Heart right ventricle (tissue), 16 donors: ENCODE measurements around the gene C5orf47. TPM values are rescaled to one million over a fixed set of nuclear protein-coding genes. Genes with fewer than 3 reads are reported as not detected.

ENCODE experiments used
- ATAC-seq, 8 donors: fragments of 200-7000 bp; cut with Tn5 transposase; one replicate each; pipeline ENCODE4 v1.9.1; 2020; ENCODE audit warnings: mild to moderate bottlenecking in 8 of 8, moderate library complexity in 8 of 8, moderate number of reproducible peaks in 1 of 8
- DNase-seq, 2 donors: peaks; one replicate each; pipeline ENCODE4 v3.0.0-alpha.2; 2020
- H3K27ac ChIP-seq, 10 donors: fragments of 200-600 bp; sonication (generic) in 2 of 10; one replicate each; pipeline versions ENCODE4 v1.5.0 to v1.8.0; 2020 to 2022; ENCODE audit warnings: mild to moderate bottlenecking in 3 of 10
- H3K27me3 ChIP-seq, 7 donors: fragments of 200-600 bp; one replicate each; pipeline ENCODE4 v1.8.0; 2021 to 2022; ENCODE audit warnings: mild to moderate bottlenecking in 2 of 7
- H3K36me3 ChIP-seq, 9 donors: fragments of 200-600 bp; sonication (generic) in 1 of 9; one replicate each; pipeline versions ENCODE4 v1.5.0 to v1.8.0; 2020 to 2022; ENCODE audit warnings: mild to moderate bottlenecking in 2 of 9
- H3K4me1 ChIP-seq, 9 donors: fragments of 200-600 bp; sonication (generic) in 1 of 9; one replicate each; pipeline versions ENCODE4 v1.5.0 to v1.8.0; 2020 to 2022; ENCODE audit warnings: mild to moderate bottlenecking in 4 of 9
- H3K4me3 ChIP-seq, 10 donors: fragments of 200-600 bp; sonication (generic) in 2 of 10; one replicate each; pipeline versions ENCODE4 v1.5.0 to v1.8.0; 2020 to 2022; ENCODE audit warnings: mild to moderate bottlenecking in 7 of 10, moderate library complexity in 2 of 10
- H3K9me3 ChIP-seq, 11 donors: fragments of 200-600 bp in 10 of 11; sonication (generic) in 2 of 11; one replicate each; pipeline versions ENCODE4 v1.5.0 to v1.8.0; 2013 to 2022; ENCODE audit warnings: mild to moderate bottlenecking in 2 of 11, control low read depth in 1 of 11, moderate library complexity in 1 of 11
- CTCF ChIP-seq, 9 donors: fragments of 200-600 bp; sonication (generic) in 2 of 9; IDR thresholded peaks; one replicate each; pipeline versions ENCODE4 v1.5.0 to v1.8.0; 2021 to 2022; ENCODE audit warnings: antibody characterized with exemption in 9 of 9, mild to moderate bottlenecking in 5 of 9, moderate library complexity in 1 of 9
- WGBS, 2 donors: extraction: QIAGEN DNeasy Blood & Tissue Kit; methylation state at CpG; one replicate each; pipeline ENCODE4 v1.1.7; 2013; ENCODE audit warnings: inconsistent platforms in 1 of 2; 5-methylcytosine and 5-hydroxymethylcytosine counted together
- intact Hi-C, 10 donors: fragments of 100-400 bp; cut with DNase I; formaldehyde crosslinking; loops; one replicate each; pipeline versions ENCODE4 v1.11.1 to v1.14.2; 2022
- polyA plus RNA-seq, 2 donors: library from polyadenylated mRNA; stranded (reverse); fragments of 200-250 nt; gene quantifications; one replicate each; pipeline ENCODE4 v1.2.3, GENCODE V29; 2013
- total RNA-seq, 10 donors: library from RNA; stranded (reverse); fragmentation: NEBNext Ultra II Directional in 3 of 10; extraction: Animal tissue kit (Norgen Biotek cat#: 25700) in 3 of 10; gene quantifications; one replicate each; pipeline versions ENCODE4 v1.2.1 to v1.2.4, GENCODE V29; 2021 to 2023
- donor health status: Arrhythmogenic right ventricular cardiomyopathy.
- donor health status: ischemic (EF 13 %, LVEDD 7.1; RV severe dilation, severe dysfunction).
- donor health status: healthy with polysubstance abuse.
- donor health status: DM: no; HTN: yes; CAD: no.
- donor health status: DM: no; HTN: no; CAD: no.
- donor health status: ischemic (EF 25% LVEDD 6.9; RV normal size, moderate dysfunction).
- donor health status: ischemic (EF 25% LVEDD 5.7; RV mildly dilated, moderate dysfunction).
- donor health status: healthy.
- donor health status: DM: yes; HTN: yes; CAD: no.
- donor health status: Ischemic cardiomyopathy.
- donor health status: ischemic (EF 35%, LVEDD 5.7; RV mildly dilated, moderate dysfunction).
- donor health status: nonischemic (EF 11% LVEDD 7.7; RV severe dilation, severe dysfunction).
- donor health status: DM: yes; HTN: yes; CAD: no.
- donor health status: PGD.
- donor health status: ischemic (EF 29% LVEDD 5.4; RV normal size, mild dysfunction).
- donor health status: nonischemic (EF 23%, LVEDD 6.1; RV moderate dilation, normal function).

Gene C5orf47
- total and polyA plus RNA-seq, 12 donors = 0.09 to 0.31 (median 0.21) TPM; not detected in 5

GRCh38 chr5:173970878-173971650 lies 17.9 kb upstream of the C5orf47 start:
- no peaks in the 10 kb centered on the region for H3K36me3 ChIP-seq
- no peak for DNase-seq
- WGBS, 2 donors = 65 to 66% methylated on average over 18 of the region's 18 CpGs
- peak in 2 of 9 donors; percentile 7 to 10 for TF ChIP-seq CTCF (IDR thresholded peaks at IDR 0.05)
- H3K9me3 ChIP-seq = no peaks in the 10 kb centered on the region
- intact Hi-C loops = loop anchor here in 9 of 10 donors (5.0 to 10.0 kb wide), 10 partner anchors 64 to 676 kb away; partner anchors contain the start of gene CPEB4 (in 2 of the 9)
- H3K27me3 ChIP-seq = peaks cover 0 to 6% (median 0%) of the 10 kb centered on the region in 7 donors
- H3K4me1 ChIP-seq = peaks cover 0 to 21% (median 10%) of the 10 kb centered on the region in 9 donors
- no peak overlapping the region for H3K4me3 ChIP-seq
- H3K27ac ChIP-seq = peak overlapping the region in 1 of 10 donors; percentile 31
- no peak for ATAC-seq

GRCh38 chr5:173971681-173972345 lies 17.2 kb upstream of the C5orf47 start:
- ATAC-seq (peak in 1 of 8 donors; percentile 17), DNase-seq (no peak)
- intact Hi-C loops = loop anchor here (1.0 to 10.0 kb wide), 14 partner anchors 65 to 677 kb away; partner anchors contain the start of gene CPEB4 (in 4 of the 10)
- no peak overlapping the region for H3K4me3 ChIP-seq
- 84 to 90% methylated on average over 5 of the region's 5 CpGs for WGBS, 2 donors
- no peaks in the 10 kb centered on the region for H3K36me3 ChIP-seq
- peak overlapping the region in 1 of 10 donors; percentile 31 for H3K27ac ChIP-seq
- no peak for TF ChIP-seq CTCF (IDR thresholded peaks at IDR 0.05)
- peaks cover 0 to 6% (median 0%) of the 10 kb centered on the region in 7 donors for H3K27me3 ChIP-seq
- H3K9me3 ChIP-seq = no peaks in the 10 kb centered on the region
- peaks cover 0 to 21% (median 10%) of the 10 kb centered on the region in 9 donors for H3K4me1 ChIP-seq

- H3K27me3 ChIP-seq = peaks cover 0 to 6% (median 0%) of the 10 kb centered on the region in 7 donors
- no peak for TF ChIP-seq CTCF (IDR thresholded peaks at IDR 0.05)
- WGBS, 2 donors = 59 to 69% methylated on average over 6 of the region's 6 CpGs
- DNase-seq = no peak
- H3K9me3 ChIP-seq = no peaks in the 10 kb centered on the region
- peak overlapping the region in 9 of 10 donors; percentile 35 to 59 (median 53) for H3K4me3 ChIP-seq
- H3K27ac ChIP-seq = peak overlapping the region in 4 of 10 donors; percentile 32 to 80 (median 71)
- no peaks in the 10 kb centered on the region for H3K36me3 ChIP-seq
- ATAC-seq = peak in 5 of 8 donors; percentile 5 to 55 (median 50)
- intact Hi-C loops = loop anchor here (1.0 to 10.0 kb wide), 14 partner anchors 65 to 678 kb away; partner anchors contain the start of gene CPEB4 (in 4 of the 10)
- peaks cover 0 to 21% (median 10%) of the 10 kb centered on the region in 9 donors for H3K4me1 ChIP-seq
Observed at GRCh38 chr5:173972607-173972924, 16.4 kb upstream of the C5orf47 start.

- Histone ChIP-seq H3K27ac (peak overlapping the region in 8 of 10 donors; percentile 1 to 80 (median 40)), H3K36me3 (no peaks in the 10 kb centered on the region), H3K4me1 (peaks cover 0 to 21% (median 10%) of the 10 kb centered on the region in 9 donors), H3K9me3 (no peaks in the 10 kb centered on the region), H3K27me3 (peaks cover 0 to 11% (median 0%) of the 10 kb centered on the region in 7 donors), H3K4me3 (peak overlapping the region; percentile 16 to 59 (median 52))
- peak; percentile 73 to 86 for DNase-seq
- ATAC-seq = peak; percentile 67 to 93 (median 87)
- 2 to 5% methylated on average over 30 of the region's 30 CpGs for WGBS, 2 donors
- TF ChIP-seq CTCF (IDR thresholded peaks at IDR 0.05) = peak; percentile 66 to 93 (median 90)
- intact Hi-C loops = loop anchor here (1.0 to 10.0 kb wide), 16 partner anchors 66 to 678 kb away; partner anchors contain the start of gene CPEB4 (in 4 of the 10)
Observed at GRCh38 chr5:173972925-173973615, 15.9 kb upstream of the C5orf47 start.
